OCI-LY3 (cell line): ENCODE measurements around the gene SLC4A5.

Experiments
- H2AFZ ChIP-seq: fragments of 200-600, 300-600 bp; shearing (Covaris generic); 2 replicates; pipeline ENCODE4 v1.6.0; 2014; ENCODE audit warnings: antibody characterized with exemption, low read depth, low read length
- H3K27ac ChIP-seq: fragments of 200-600, 300-600 bp; sonication (generic); 2 replicates; pipeline ENCODE4 v1.5.1; 2014; ENCODE audit warnings: mild to moderate bottlenecking, low read length, moderate library complexity, mixed read lengths
- H3K27me3 ChIP-seq: fragments of 200-600, 300-600 bp; sonication (generic); 2 replicates; pipeline ENCODE4 v1.6.1; 2014; ENCODE audit warnings: low read depth, low read length, mixed read lengths
- H3K36me3 ChIP-seq: fragments of 200-600, 300-600 bp; sonication (generic); replicated peaks from 2 replicates; pipeline ENCODE3; 2014; ENCODE audit warnings: low read depth, low read length, mixed read lengths
- H3K4me1 ChIP-seq: fragments of 300-600, 200-600 bp; sonication (generic); 2 replicates; pipeline ENCODE4 v1.6.1; 2014; ENCODE audit warnings: low read length, mixed read lengths
- H3K4me2 ChIP-seq: fragments of 200-600, 300-600 bp; sonication (generic); 2 replicates; pipeline ENCODE4 v1.6.1; 2014; ENCODE audit warnings: low read length, mixed read lengths
- H3K4me3 ChIP-seq: fragments of 300-600, 200-600 bp; sonication (generic); 2 replicates; pipeline ENCODE4 v1.5.1; 2014; ENCODE audit warnings: antibody characterized with exemption, mild to moderate bottlenecking, low read length, moderate library complexity
- H3K79me2 ChIP-seq: fragments of 300-600, 200-600 bp; shearing (Covaris generic); 2 replicates; pipeline ENCODE4 v1.6.1; 2014; ENCODE audit warnings: mild to moderate bottlenecking, low read length, mixed read lengths
- H3K9ac ChIP-seq: fragments of 300-600, 200-600 bp; shearing (Covaris generic); 2 replicates; pipeline ENCODE4 v1.6.0; 2014; ENCODE audit warnings: mild to moderate bottlenecking, low read length, moderate library complexity
- H3K9me3 ChIP-seq: fragments of 200-600, 300-600 bp; shearing (Covaris generic); 2 replicates; pipeline ENCODE4 v1.6.1; 2014; ENCODE audit warnings: low read length, mixed read lengths; ENCODE audit not compliant: insufficient read depth
- H4K20me1 ChIP-seq: fragments of 200-600, 300-600 bp; sonication (generic); 2 replicates; pipeline ENCODE4 v1.6.1; 2016; ENCODE audit warnings: low read length, mixed read lengths; ENCODE audit not compliant: insufficient read depth
- EZH2phosphoT487 ChIP-seq: fragments of 200-600 bp; shearing (Covaris generic); IDR thresholded peaks from 2 replicates; pipeline ENCODE4 v1.6.1; 2018; ENCODE audit warnings: antibody characterized with exemption, mixed run types, low read depth
- TF ChIP-seq, protein P1 (sequence below): fragments of 200-600, 300-600 bp; sonication (generic); IDR thresholded peaks from 2 replicates; pipeline ENCODE4 v1.5.1; 2014; ENCODE audit warnings: antibody characterized with exemption, low read length, low read depth

Gene SLC4A5

DNA sequence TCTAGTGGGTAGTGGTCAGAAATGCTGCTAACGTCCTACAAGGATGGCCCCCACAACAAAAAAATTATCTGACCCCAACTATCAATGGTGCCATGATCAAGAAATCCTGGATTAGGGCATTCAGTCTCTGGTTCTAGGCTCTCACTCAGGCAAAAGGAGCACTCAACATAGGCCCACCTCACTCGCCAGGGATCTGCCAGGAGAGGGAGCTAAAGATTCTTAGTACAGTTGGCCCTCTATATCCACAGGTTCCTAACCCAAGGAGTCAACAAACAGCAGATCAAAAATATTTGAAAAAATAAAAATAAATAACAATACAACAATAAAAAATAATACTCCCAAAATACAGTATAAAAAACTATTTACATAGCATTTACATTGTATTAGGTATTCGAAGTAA, 10.0 kb downstream of the SLC4A5 start:
- Histone ChIP-seq H3K27me3 (no peaks in the 10 kb centered on the region), H4K20me1 (no peaks in the 10 kb centered on the region), H3K9me3 (no peaks in the 10 kb centered on the region), H3K4me2 (no peak overlapping the region), H2AFZ (no peak overlapping the region), H3K79me2 (no peaks in the 10 kb centered on the region), H3K36me3 (no peaks in the 10 kb centered on the region), H3K27ac (no peak overlapping the region), H3K4me1 (peaks cover 9% of the 10 kb centered on the region), H3K9ac (no peak overlapping the region), H3K4me3 (no peak overlapping the region)
- TF ChIP-seq, protein P1, sequence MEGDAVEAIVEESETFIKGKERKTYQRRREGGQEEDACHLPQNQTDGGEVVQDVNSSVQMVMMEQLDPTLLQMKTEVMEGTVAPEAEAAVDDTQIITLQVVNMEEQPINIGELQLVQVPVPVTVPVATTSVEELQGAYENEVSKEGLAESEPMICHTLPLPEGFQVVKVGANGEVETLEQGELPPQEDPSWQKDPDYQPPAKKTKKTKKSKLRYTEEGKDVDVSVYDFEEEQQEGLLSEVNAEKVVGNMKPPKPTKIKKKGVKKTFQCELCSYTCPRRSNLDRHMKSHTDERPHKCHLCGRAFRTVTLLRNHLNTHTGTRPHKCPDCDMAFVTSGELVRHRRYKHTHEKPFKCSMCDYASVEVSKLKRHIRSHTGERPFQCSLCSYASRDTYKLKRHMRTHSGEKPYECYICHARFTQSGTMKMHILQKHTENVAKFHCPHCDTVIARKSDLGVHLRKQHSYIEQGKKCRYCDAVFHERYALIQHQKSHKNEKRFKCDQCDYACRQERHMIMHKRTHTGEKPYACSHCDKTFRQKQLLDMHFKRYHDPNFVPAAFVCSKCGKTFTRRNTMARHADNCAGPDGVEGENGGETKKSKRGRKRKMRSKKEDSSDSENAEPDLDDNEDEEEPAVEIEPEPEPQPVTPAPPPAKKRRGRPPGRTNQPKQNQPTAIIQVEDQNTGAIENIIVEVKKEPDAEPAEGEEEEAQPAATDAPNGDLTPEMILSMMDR, result peak; percentile 49
- no peak for TF ChIP-seq EZH2phosphoT487

- Histone ChIP-seq H3K36me3 (no peaks in the 10 kb centered on the region), H3K4me1 (peaks cover 9% of the 10 kb centered on the region), H3K79me2 (no peaks in the 10 kb centered on the region), H3K9me3 (no peaks in the 10 kb centered on the region), H3K4me2 (no peak overlapping the region), H3K27me3 (no peaks in the 10 kb centered on the region), H3K9ac (no peak overlapping the region), H2AFZ (no peak overlapping the region), H3K27ac (no peak overlapping the region), H4K20me1 (no peaks in the 10 kb centered on the region), H3K4me3 (no peak overlapping the region)
- TF ChIP-seq, protein P1, result no peak
- no peak for TF ChIP-seq EZH2phosphoT487
These were observed 10.6 kb downstream of the SLC4A5 start for GRCh38 chr2:74332550-74333174.

GRCh38 chr2:74328573-74328972, 14.6 kb downstream of the SLC4A5 start:
- H3K9me3 ChIP-seq, result no peaks in the 10 kb centered on the region
- no peaks in the 10 kb centered on the region for H3K79me2 ChIP-seq
- H3K9ac ChIP-seq, result no peak overlapping the region
- no peak overlapping the region for H3K4me2 ChIP-seq
- H3K4me3 ChIP-seq, result no peak overlapping the region
- no peaks in the 10 kb centered on the region for H3K36me3 ChIP-seq
- TF ChIP-seq, protein P1, result no peak
- no peak for TF ChIP-seq EZH2phosphoT487
- no peak overlapping the region for H3K27ac ChIP-seq
- no peaks in the 10 kb centered on the region for H4K20me1 ChIP-seq
- no peaks in the 10 kb centered on the region for H3K4me1 ChIP-seq
- H2AFZ ChIP-seq, result no peak overlapping the region
- no peaks in the 10 kb centered on the region for H3K27me3 ChIP-seq

DNA sequence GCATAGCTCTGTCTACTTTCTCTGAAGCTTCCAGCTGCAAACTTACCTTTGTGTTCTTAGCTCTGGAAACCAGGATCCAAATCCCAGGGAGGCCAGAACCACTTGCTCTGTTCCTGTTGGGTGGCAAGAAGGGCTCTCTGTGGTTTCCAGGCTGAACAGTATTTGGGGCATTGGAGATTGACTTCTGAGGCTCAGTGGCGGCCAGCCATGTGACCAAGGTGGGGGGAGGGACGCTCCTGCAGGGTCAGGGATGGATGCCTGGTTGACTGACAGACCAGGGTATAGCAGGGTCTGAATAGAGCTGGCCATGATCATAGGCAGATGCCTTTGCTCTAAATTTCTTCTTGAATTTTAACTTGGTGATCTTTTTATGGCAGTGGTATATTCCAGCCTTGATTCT, 15.1 kb downstream of the SLC4A5 start:
- no peaks in the 10 kb centered on the region for H3K9me3 ChIP-seq
- H3K27me3 ChIP-seq, result no peaks in the 10 kb centered on the region
- no peak overlapping the region for H3K4me2 ChIP-seq
- no peak overlapping the region for H2AFZ ChIP-seq
- H3K4me3 ChIP-seq, result no peak overlapping the region
- H4K20me1 ChIP-seq, result no peaks in the 10 kb centered on the region
- TF ChIP-seq EZH2phosphoT487, result no peak
- TF ChIP-seq, protein P1, result no peak
- H3K79me2 ChIP-seq, result no peaks in the 10 kb centered on the region
- H3K36me3 ChIP-seq, result no peaks in the 10 kb centered on the region
- H3K9ac ChIP-seq, result no peak overlapping the region
- no peaks in the 10 kb centered on the region for H3K4me1 ChIP-seq
- H3K27ac ChIP-seq, result no peak overlapping the region
